Activated naive CD4-positive, alpha-beta T cell treated with anti-CD3 and anti-CD28 coated beads for 36 hours (primary cell): Measurements from ENCODE around the gene STRA6. TPM values are rescaled to one million over a fixed set of nuclear protein-coding genes. Genes with fewer than 3 reads are reported as not detected.

Source experiments
- CTCF ChIA-PET: fragments of 350-600 bp; sonication (Branson Sonifier 250); formaldehyde crosslinking; loops from one replicate; lab custom pipeline; 2021; ENCODE audit warnings: antibody characterized with exemption; lab: Charles Lee
- DNase-seq: peaks from one replicate; pipeline ENCODE4 v3.0.0-alpha.2; 2020
- H3K27ac Mint-ChIP-seq: one replicate; pipeline ENCODE4 v1.8.0; 2021; ENCODE audit warnings: mild to moderate bottlenecking, mixed read lengths
- H3K27me3 Mint-ChIP-seq: one replicate; pipeline ENCODE4 v1.8.0; 2021; ENCODE audit warnings: low read depth, mixed read lengths
- H3K36me3 Mint-ChIP-seq: one replicate; pipeline ENCODE4 v1.8.0; 2021; ENCODE audit warnings: low read depth, mixed read lengths
- H3K4me1 Mint-ChIP-seq: one replicate; pipeline ENCODE4 v1.8.0; 2021; ENCODE audit warnings: low read depth, mixed read lengths
- H3K4me3 Mint-ChIP-seq: one replicate; pipeline ENCODE4 v1.8.0; 2021; ENCODE audit warnings: mild to moderate bottlenecking, moderate library complexity, mixed read lengths
- H3K9me3 Mint-ChIP-seq: one replicate; pipeline ENCODE4 v1.8.0; 2021; ENCODE audit warnings: mixed read lengths
- intact Hi-C: fragments of 100-400 bp; cut with micrococcal nuclease; formaldehyde crosslinking; loops from one replicate; pipeline ENCODE4 v1.15.1; 2023
- total RNA-seq, 2 experiments: library from RNA; stranded (reverse); gene quantifications; one replicate each; pipeline ENCODE4 v1.2.3, GENCODE V29; 2021

Gene STRA6
- total RNA-seq, 2 experiments from 2014 or later, result not detected

DNA sequence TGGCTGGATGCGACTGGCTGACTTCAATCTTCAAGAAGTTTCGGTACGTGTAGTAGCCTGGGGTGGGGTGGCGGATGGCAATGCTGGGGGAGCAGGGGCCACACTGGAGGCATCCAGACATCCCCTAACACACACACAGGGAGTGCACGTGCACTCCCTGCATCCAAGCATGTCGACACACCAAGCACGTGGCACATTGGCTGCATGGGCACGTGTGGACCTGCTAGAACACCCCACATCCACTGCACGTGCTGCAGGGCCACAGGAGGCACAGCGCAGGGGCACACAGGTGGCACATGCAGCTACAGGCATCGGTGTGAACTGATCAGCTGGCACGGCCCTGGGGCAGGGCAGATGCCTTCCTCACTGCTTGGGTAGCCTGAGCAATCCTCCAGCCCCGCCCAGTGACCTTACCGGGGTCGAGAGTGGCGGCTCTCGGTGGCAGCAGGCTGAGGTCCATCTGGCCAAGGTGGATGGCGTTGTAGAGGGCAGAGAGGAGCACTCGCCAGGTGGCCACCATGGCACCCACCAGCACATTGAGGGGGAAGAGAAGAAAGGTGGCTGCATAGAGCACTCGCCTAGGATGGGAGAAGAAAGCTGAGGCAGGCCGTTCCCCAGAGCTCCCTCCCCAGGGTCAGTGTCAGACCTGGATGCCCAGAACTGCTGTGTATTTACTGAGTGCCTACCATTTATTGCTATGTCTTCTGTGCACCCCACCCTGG is 21.5 kb downstream of the STRA6 start:
- intact Hi-C loops, result no loop called here
- Mint-ChIP-seq H3K27me3 (no peaks in the 10 kb centered on the region), H3K36me3 (no peaks in the 10 kb centered on the region), H3K27ac (no peak overlapping the region), H3K4me3 (no peak overlapping the region), H3K9me3 (no peaks in the 10 kb centered on the region), H3K4me1 (no peaks in the 10 kb centered on the region)
- no peak for DNase-seq
- CTCF ChIA-PET, result no interaction called here

- CTCF ChIA-PET, result no interaction called here
- DNase-seq, result no peak
- H3K27ac Mint-ChIP-seq, result no peak overlapping the region
- no peaks in the 10 kb centered on the region for H3K27me3 Mint-ChIP-seq
- no peaks in the 10 kb centered on the region for H3K9me3 Mint-ChIP-seq
- intact Hi-C loops, result no loop called here
- no peak overlapping the region for H3K4me3 Mint-ChIP-seq
- no peaks in the 10 kb centered on the region for H3K36me3 Mint-ChIP-seq
- H3K4me1 Mint-ChIP-seq, result no peaks in the 10 kb centered on the region
These were observed 22.4 kb downstream of the STRA6 start for GRCh38 chr15:74179983-74180880.

DNA sequence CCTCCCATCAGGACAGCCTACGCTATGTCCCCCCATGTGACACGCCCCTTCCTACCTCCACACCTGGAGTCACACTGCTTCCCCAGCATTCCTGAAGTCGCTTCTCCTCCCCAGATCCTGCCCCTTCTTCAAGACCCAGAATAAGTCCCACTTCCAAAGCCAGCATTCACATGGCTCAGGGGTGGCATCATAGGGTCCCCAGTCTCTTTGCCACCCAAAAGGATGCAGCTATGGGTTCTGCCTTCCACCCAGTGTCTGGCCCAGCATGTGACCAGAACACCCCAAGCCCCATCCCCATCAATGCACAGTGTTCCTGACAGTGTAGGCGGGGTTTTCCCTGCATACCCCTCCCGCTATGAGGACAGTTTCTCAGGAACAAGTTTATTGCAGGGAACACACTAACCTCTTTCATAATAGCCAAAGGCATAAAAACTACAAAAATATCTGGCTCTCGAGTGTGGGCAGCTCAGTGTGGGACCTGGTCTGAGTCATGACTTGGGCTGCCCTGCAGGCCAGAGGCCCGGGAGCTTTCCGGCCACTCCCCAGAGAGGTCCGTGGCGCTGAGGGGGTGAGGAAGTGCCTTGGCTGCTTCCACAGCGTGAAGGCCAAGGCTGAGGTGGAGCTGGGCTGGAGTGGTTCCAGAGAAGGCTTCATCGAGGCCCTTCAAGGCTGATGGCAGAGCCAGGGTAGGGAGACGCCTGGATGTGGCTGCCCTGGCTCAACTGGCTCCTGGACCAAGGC is 23.3 kb downstream of the STRA6 start:
- Mint-ChIP-seq H3K36me3 (no peaks in the 10 kb centered on the region), H3K27ac (no peak overlapping the region), H3K4me3 (no peak overlapping the region), H3K27me3 (no peaks in the 10 kb centered on the region), H3K9me3 (no peaks in the 10 kb centered on the region), H3K4me1 (no peaks in the 10 kb centered on the region)
- intact Hi-C loops, result no loop called here
- CTCF ChIA-PET, result no interaction called here
- DNase-seq, result no peak

DNA sequence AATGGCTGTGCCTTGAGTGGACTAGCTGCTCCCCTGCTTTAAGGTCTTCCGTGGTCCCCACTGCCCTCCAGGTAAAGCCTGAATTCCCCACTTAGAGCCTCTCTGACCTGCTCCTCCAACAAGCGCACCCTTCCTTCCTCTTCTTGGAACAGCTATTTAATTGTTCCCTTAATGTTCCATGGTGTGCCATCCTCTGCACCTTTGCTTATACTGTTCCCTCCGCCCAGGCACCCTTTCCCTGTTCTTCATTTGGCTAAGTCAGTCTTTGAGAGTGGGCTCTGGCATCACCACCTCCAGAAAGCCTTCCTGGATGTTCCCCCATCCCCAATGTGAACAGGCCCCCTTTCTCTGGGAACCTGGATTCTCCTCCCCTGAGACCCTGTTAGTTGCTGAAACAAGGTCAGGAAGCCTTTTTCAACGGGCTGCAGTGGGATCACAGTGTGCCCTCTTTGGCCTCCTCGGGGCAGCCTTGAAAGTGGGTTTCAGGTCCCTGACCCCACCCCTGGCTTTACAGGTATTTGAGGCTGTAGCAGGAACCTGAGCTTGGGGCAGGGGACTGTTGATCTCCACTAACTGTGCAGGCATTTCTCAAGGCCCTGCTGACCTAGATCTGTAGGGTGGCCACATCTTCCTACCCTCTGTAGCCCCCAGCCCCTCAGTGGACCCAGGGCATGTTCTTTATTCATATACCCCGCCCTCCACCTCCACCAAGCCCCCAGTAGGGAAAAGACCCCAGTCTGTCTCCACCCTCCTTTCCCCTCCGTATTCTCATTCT is 24.1 kb downstream of the STRA6 start:
- H3K9me3 Mint-ChIP-seq, result no peaks in the 10 kb centered on the region
- no peak for DNase-seq
- CTCF ChIA-PET, result no interaction called here

DNA sequence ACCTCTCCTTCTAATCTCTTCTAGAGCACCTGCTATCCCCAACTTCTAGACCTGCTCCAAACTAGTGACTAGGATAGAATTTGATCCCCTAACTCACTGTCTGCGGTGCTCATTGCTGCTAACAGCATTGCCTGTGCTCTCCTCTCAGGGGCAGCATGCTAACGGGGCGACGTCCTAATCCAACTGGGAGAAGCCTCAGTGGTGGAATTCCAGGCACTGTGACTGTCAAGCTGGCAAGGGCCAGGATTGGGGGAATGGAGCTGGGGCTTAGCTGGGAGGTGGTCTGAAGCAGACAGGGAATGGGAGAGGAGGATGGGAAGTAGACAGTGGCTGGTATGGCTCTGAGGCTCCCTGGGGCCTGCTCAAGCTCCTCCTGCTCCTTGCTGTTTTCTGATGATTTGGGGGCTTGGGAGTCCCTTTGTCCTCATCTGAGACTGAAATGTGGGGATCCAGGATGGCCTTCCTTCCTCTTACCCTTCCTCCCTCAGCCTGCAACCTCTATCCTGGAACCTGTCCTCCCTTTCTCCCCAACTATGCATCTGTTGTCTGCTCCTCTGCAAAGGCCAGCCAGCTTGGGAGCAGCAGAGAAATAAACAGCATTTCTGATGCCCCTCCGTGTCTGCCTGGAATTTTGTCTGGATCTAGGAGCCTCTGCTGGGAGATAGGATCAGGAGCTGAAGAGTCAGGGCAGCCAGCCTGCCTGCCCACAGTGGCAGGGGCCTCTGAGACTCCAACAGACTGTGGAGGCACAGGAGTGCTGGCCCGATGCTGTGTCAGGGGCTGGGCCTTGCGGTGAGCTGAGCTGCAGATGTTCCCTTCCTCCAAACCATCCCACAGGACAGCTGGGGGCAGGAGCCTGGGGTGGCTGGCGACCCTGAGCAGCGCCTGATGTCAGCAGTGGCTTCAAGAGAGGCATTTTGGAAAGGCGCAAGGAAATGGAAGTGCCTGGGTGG is 26.0 kb downstream of the STRA6 start:
- Mint-ChIP-seq H3K36me3 (no peaks in the 10 kb centered on the region), H3K4me3 (no peak overlapping the region)

More for the DNA sequence above, 24.1 kb downstream of the STRA6 start:
- intact Hi-C loops, result no loop called here
- no peak overlapping the region for H3K27ac Mint-ChIP-seq
- H3K4me3 Mint-ChIP-seq, result no peak overlapping the region
- no peaks in the 10 kb centered on the region for H3K36me3 Mint-ChIP-seq
- H3K4me1 Mint-ChIP-seq, result no peaks in the 10 kb centered on the region
- no peaks in the 10 kb centered on the region for H3K27me3 Mint-ChIP-seq

DNA sequence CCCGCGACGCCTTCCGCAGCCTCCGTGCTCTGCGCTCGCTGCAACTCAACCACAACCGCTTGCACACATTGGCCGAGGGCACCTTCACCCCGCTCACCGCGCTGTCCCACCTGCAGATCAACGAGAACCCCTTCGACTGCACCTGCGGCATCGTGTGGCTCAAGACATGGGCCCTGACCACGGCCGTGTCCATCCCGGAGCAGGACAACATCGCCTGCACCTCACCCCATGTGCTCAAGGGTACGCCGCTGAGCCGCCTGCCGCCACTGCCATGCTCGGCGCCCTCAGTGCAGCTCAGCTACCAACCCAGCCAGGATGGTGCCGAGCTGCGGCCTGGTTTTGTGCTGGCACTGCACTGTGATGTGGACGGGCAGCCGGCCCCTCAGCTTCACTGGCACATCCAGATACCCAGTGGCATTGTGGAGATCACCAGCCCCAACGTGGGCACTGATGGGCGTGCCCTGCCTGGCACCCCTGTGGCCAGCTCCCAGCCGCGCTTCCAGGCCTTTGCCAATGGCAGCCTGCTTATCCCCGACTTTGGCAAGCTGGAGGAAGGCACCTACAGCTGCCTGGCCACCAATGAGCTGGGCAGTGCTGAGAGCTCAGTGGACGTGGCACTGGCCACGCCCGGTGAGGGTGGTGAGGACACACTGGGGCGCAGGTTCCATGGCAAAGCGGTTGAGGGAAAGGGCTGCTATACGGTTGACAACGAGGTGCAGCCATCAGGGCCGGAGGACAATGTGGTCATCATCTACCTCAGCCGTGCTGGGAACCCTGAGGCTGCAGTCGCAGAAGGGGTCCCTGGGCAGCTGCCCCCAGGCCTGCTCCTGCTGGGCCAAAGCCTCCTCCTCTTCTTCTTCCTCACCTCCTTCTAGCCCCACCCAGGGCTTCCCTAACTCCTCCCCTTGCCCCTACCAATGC is 27.1 kb downstream of the STRA6 start:
- CTCF ChIA-PET, result no interaction called here
- H3K9me3 Mint-ChIP-seq, result no peaks in the 10 kb centered on the region
- DNase-seq, result peak; percentile 3
- no peaks in the 10 kb centered on the region for H3K4me1 Mint-ChIP-seq
- H3K4me3 Mint-ChIP-seq, result no peak overlapping the region
- intact Hi-C loops, result no loop called here
- no peak overlapping the region for H3K27ac Mint-ChIP-seq
- H3K36me3 Mint-ChIP-seq, result no peaks in the 10 kb centered on the region
- H3K27me3 Mint-ChIP-seq, result no peaks in the 10 kb centered on the region

More for the DNA sequence above, 26.0 kb downstream of the STRA6 start:
- Mint-ChIP-seq H3K4me1 (no peaks in the 10 kb centered on the region), H3K27ac (no peak overlapping the region), H3K27me3 (no peaks in the 10 kb centered on the region), H3K9me3 (no peaks in the 10 kb centered on the region)
- intact Hi-C loops, result no loop called here
- CTCF ChIA-PET, result no interaction called here
- DNase-seq, result no peak

DNA sequence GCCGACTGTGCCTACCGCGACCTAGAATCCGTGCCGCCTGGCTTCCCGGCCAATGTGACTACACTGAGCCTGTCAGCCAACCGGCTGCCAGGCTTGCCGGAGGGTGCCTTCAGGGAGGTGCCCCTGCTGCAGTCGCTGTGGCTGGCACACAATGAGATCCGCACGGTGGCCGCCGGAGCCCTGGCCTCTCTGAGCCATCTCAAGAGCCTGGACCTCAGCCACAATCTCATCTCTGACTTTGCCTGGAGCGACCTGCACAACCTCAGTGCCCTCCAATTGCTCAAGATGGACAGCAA is 27.7 kb downstream of the STRA6 start:
- H3K4me3 Mint-ChIP-seq, result no peak overlapping the region
- H3K9me3 Mint-ChIP-seq, result no peaks in the 10 kb centered on the region
- no peaks in the 10 kb centered on the region for H3K4me1 Mint-ChIP-seq
- CTCF ChIA-PET, result no interaction called here
- intact Hi-C loops, result no loop called here
- DNase-seq, result no peak
- H3K36me3 Mint-ChIP-seq, result no peaks in the 10 kb centered on the region
- H3K27me3 Mint-ChIP-seq, result no peaks in the 10 kb centered on the region
- no peak overlapping the region for H3K27ac Mint-ChIP-seq

DNA sequence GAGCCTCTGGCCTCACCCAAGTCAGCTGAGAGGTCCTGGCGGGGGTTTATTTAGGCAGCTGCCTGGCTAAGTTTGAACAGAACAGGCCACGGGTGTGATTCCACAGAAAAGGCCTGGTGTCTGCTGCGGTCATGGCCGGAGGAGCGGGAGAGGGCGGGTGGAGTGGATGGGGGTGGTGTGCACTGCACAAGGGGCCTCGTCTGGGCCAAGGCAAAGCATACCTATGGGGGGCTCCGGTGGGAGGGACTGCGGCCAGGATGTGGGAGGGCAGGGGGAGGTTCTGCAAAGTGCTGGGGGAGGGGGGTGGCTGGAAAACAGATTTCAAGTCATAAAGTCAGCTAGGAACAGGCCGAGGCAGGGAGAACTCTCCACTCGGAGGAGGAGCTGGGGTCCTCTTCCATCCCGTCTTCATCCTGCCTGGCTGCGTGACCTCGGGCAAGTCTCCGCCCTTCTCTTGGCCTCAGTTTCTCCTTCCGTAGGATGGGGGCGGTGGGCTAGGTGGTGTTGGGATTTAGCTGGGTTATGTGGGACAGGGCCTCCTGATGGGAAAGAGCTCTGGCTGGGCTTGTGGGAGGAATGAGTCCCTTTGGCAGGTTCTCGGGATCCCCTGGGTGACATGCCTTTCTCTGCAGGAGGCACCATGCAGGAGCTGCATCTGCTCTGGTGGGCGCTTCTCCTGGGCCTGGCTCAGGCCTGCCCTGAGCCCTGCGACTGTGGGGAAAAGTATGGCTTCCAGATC is 28.2 kb downstream of the STRA6 start:
- intact Hi-C loops, result no loop called here
- no peak for DNase-seq
- Mint-ChIP-seq H3K4me3 (no peak overlapping the region), H3K9me3 (no peaks in the 10 kb centered on the region), H3K27ac (no peak overlapping the region), H3K36me3 (no peaks in the 10 kb centered on the region), H3K27me3 (no peaks in the 10 kb centered on the region), H3K4me1 (no peaks in the 10 kb centered on the region)
- CTCF ChIA-PET, result no interaction called here

GRCh38 chr15:74173380-74174218 is 29.0 kb downstream of the STRA6 start, which contains the start of gene ISLR:
Gene ISLR (plus strand): TSS chr15:74173710. CDS start chr15:74174859, 1,149 bp downstream.
- no peak for DNase-seq
- H3K27me3 Mint-ChIP-seq, result no peaks in the 10 kb centered on the region
- no peak within 1 kb of the TSS for H3K4me3 Mint-ChIP-seq
- no peaks in the 10 kb centered on the region for H3K9me3 Mint-ChIP-seq
- no peaks in the 10 kb centered on the region for H3K4me1 Mint-ChIP-seq
- no peaks in the 10 kb centered on the region for H3K36me3 Mint-ChIP-seq
- CTCF ChIA-PET, result no interaction called here
- no peak within 1 kb of the TSS for H3K27ac Mint-ChIP-seq
- intact Hi-C loops, result no loop called here
